Erythroblast (primary cell): ENCODE measurements around the gene DMRTB1.

Experiments used
- GATA1 ChIP-seq: IDR thresholded peaks from 2 replicates; pipeline ENCODE4 v1.6.1; 2011; ENCODE audit warnings: low read depth, mild to moderate bottlenecking, control low read depth, low read length, moderate library complexity
- POLR2A ChIP-seq: IDR thresholded peaks from 2 replicates; pipeline ENCODE4 v1.6.1; 2011; ENCODE audit warnings: mild to moderate bottlenecking, low read length

DNA sequence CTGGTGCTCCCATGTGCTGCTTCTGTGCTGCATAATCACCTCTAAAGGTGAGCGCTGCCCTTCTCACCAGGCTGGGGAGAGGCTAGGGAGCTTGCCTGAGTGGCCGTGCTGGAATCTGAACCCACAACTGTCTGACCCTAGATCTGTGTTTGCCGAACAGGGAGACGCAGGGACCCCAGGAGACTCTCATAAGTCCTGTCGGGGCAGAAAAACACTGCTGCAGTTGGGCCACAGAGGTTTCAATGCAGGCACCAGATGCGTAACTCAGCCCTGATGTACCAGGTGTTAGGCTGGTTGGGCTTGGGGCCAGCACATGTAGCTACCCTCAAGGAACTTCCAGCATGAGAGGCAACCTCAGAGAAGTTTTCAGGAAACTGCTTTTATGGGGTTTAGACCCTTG is 49.5 kb upstream of the DMRTB1 start:
- TF ChIP-seq POLR2A (no peak), GATA1 (no peak)
